GM12874 (cell line): Measurements from ENCODE around the gene ZDHHC3.

Experiments
- CTCF ChIP-seq: IDR thresholded peaks from 2 replicates; pipeline ENCODE4 v1.5.1; 2011; ENCODE audit warnings: low read depth, mild to moderate bottlenecking, control low read depth, low read length, moderate library complexity; ENCODE audit not compliant: insufficient read depth

Gene ZDHHC3

GRCh38 chr3:44988073-44988472, 12.1 kb upstream of the ZDHHC3 start:
- TF ChIP-seq CTCF, result peak; percentile 44; the same call in 1 of the 2 replicates

- TF ChIP-seq CTCF, result no peak
Measured at GRCh38 chr3:44987332-44987731, 11.4 kb upstream of the ZDHHC3 start.

- TF ChIP-seq CTCF, result no peak
Measured at GRCh38 chr3:44984335-44984734, 8.4 kb upstream of the ZDHHC3 start.

- no peak for TF ChIP-seq CTCF
Measured at GRCh38 chr3:44983484-44983941, 7.5 kb upstream of the ZDHHC3 start.

GRCh38 chr3:44982817-44983216, 6.8 kb upstream of the ZDHHC3 start:
- TF ChIP-seq CTCF, result no peak

- no peak for TF ChIP-seq CTCF
Measured at GRCh38 chr3:44981751-44982150, 5.8 kb upstream of the ZDHHC3 start.

GRCh38 chr3:44981220-44981619, 5.2 kb upstream of the ZDHHC3 start:
- TF ChIP-seq CTCF, result no peak

GRCh38 chr3:44974416-44974815, 1.6 kb downstream of the ZDHHC3 start:
- no peak for TF ChIP-seq CTCF
